Type B pancreatic cell (in vitro differentiated cells): ENCODE measurements around the gene LSM12. TPM values are rescaled to one million over a fixed set of nuclear protein-coding genes. Genes with fewer than 3 reads are reported as not detected.

Experiments used
- DNase-seq: peaks from one replicate; pipeline ENCODE4 v3.0.0; 2021; ENCODE audit warnings: mixed read lengths; ENCODE audit not compliant: unreplicated experiment; ENCODE audit errors: extremely low spot score
- H3K27ac Mint-ChIP-seq: 2 replicates; pipeline ENCODE4 v1.8.0; 2021; ENCODE audit warnings: mild to moderate bottlenecking, mixed read lengths
- H3K27me3 Mint-ChIP-seq: 2 replicates; pipeline ENCODE4 v1.8.0; 2021; ENCODE audit warnings: mixed read lengths
- H3K36me3 Mint-ChIP-seq: 2 replicates; pipeline ENCODE4 v1.8.0; 2021; ENCODE audit warnings: mixed read lengths
- H3K4me1 Mint-ChIP-seq: one replicate; pipeline ENCODE4 v1.8.0; 2021; ENCODE audit warnings: mixed read lengths; ENCODE audit not compliant: unreplicated experiment
- H3K4me3 Mint-ChIP-seq: 2 replicates; pipeline ENCODE4 v1.8.0; 2021; ENCODE audit warnings: mild to moderate bottlenecking, mixed read lengths
- H3K9me3 Mint-ChIP-seq: 2 replicates; pipeline ENCODE4 v1.8.0; 2021; ENCODE audit warnings: mixed read lengths
- total RNA-seq: library from RNA; stranded (reverse); gene quantifications from 2 replicates; pipeline ENCODE4 v1.2.1, GENCODE V29; 2021; ENCODE audit warnings: low replicate concordance
- TF ChIP-seq, protein P1 (sequence below): fragments of 200-600 bp; sonication (generic); conservative IDR thresholded peaks from 2 replicates; pipeline ENCODE4 v1.5.0; 2021; ENCODE audit warnings: antibody characterized with exemption, mild to moderate bottlenecking

LSM12 gene
- total RNA-seq, 1 donor from 2014 or later, result 50.6 TPM

DNA sequence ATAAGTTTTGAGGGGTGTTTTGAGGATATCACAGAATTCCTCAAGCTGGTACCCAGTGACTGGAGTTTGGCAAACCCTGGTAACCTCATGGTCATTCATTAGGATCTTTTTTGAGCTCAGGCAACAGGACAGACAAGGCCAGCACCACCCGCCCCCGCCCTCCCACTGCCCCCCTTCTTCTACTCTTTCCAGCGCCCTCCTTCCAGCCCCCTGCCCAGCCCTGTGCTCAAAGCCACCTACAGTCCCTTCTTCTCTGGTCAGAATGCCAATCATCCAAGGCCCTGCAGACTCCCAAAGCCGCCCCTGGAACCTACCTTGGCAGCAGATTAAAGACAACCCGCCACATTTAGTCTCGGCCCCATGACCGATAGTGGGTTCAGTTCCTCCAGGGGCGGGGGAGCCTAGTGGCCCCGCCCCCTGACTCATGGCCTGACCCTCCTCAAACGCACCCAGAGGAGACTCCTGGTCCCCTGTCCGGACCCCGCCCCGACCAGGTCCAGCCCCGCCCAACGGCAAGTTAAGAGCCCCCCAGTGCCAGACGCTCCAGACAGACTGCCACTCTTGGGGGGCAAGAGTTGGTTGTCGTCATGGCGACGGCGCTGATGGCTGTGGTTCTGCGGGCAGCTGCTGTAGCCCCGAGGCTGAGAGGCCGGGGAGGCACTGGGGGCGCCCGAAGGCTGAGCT, 62.3 kb downstream of the LSM12 start, which contains the start of gene NAGS:
NAGS (plus strand) TSS at position 546 of the 684 bp plus-strand sequence; CDS start at position 588, 42 bp downstream.
- Mint-ChIP-seq H3K4me3 (peak within 1 kb of the TSS; percentile 74), H3K27me3 (peaks cover 62% of the 10 kb centered on the region), H3K9me3 (no peaks in the 10 kb centered on the region), H3K36me3 (no peaks in the 10 kb centered on the region), H3K4me1 (peaks cover 13% of the 10 kb centered on the region), H3K27ac (no peak within 1 kb of the TSS)
- no peak for DNase-seq
- TF ChIP-seq, protein P1, sequence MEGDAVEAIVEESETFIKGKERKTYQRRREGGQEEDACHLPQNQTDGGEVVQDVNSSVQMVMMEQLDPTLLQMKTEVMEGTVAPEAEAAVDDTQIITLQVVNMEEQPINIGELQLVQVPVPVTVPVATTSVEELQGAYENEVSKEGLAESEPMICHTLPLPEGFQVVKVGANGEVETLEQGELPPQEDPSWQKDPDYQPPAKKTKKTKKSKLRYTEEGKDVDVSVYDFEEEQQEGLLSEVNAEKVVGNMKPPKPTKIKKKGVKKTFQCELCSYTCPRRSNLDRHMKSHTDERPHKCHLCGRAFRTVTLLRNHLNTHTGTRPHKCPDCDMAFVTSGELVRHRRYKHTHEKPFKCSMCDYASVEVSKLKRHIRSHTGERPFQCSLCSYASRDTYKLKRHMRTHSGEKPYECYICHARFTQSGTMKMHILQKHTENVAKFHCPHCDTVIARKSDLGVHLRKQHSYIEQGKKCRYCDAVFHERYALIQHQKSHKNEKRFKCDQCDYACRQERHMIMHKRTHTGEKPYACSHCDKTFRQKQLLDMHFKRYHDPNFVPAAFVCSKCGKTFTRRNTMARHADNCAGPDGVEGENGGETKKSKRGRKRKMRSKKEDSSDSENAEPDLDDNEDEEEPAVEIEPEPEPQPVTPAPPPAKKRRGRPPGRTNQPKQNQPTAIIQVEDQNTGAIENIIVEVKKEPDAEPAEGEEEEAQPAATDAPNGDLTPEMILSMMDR, result no peak

DNA sequence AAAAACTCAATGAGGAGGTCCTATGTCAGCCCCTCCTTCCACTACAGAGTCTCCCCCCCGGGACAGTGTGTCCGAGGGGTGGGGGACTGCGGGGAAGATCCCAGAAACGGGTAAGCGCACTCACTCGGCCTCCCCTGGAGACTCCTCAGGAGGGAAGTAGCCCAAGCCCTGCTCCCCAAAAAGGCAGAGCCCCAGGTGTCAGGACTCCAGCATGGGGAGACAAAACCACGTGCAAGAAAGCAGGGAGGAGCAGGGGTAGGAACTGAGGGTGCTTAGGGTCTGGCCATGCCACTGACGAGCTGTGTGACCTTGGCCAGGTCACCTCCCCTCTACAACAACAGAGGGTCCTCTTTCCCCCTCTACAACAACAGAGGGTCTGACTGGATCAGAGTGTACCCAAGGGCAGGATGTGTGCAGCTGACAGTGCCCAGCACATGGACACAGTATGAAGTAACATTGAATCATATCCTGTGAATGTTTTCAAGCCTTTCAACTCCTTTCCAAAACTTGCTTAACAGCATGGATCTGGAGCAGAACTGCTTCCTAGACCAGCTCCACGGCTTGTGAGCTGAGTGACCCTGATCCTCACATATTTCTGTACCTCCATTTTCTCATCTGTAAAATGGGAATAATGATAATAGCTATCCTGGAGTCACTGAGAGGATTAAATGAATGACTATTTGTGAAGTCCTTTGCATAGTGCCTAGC, 64.2 kb downstream of the LSM12 start:
- Mint-ChIP-seq H3K9me3 (no peaks in the 10 kb centered on the region), H3K4me3 (no peak overlapping the region), H3K27ac (no peak overlapping the region), H3K36me3 (no peaks in the 10 kb centered on the region), H3K27me3 (peaks cover 66% of the 10 kb centered on the region), H3K4me1 (peaks cover 6% of the 10 kb centered on the region)
- DNase-seq, result no peak
- TF ChIP-seq, protein P1, result no peak

DNA sequence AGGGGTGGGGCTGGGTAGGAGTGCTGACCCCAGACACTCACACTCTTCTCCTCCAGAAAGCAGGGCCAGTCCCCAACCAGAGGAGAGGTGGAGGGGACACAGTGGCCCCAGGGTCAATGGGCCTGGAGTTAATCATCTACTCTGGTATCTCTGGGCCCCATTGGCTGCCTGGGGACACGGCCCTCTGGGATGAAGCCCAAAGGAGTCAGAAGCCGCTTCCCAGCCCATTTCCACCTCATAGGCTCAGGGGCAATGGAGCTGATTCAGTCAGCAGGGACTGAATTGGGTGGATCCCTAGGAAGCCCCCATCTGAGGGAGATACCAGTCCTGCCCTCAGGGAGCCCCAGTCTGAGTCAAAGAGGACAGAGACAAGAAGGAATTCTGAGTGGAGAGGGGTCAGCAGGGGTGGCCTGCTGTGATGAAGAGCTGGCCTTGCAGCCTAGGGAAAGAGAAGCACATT, 65.0 kb downstream of the LSM12 start:
- no peaks in the 10 kb centered on the region for H3K36me3 Mint-ChIP-seq
- peaks cover 6% of the 10 kb centered on the region for H3K4me1 Mint-ChIP-seq
- peaks cover 60% of the 10 kb centered on the region for H3K27me3 Mint-ChIP-seq
- no peak for DNase-seq
- TF ChIP-seq, protein P1, result no peak
- no peaks in the 10 kb centered on the region for H3K9me3 Mint-ChIP-seq
- H3K27ac Mint-ChIP-seq, result no peak overlapping the region
- H3K4me3 Mint-ChIP-seq, result peak overlapping the region; percentile 25

DNA sequence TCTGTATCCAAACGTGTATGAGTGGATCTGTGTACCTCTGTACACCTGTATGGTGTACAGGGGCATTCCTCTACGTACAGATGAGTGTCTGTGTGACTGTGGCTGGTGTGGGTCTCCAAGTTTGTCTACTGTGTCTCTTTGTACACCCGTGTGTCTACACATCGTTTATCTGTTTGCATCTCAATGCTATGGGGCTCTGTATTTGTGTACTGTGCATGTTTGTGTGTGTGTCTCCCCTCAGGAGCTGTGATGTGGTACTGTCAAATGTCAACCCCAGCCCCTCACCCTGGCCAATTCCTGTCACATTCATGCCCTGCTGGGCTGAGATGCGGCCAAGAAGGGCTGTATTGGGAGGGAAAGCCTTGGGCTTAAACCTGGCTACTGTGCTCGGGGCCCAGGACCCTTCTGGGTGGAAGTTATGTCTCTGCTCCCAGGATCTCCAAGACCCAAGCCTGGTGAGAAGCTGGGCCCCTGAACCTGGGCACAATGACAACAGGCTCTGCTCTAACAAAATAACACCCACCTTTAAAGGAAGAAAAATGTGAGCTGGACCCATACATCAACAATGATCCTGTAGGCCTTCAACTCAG, 65.5 kb downstream of the LSM12 start:
- Mint-ChIP-seq H3K36me3 (no peaks in the 10 kb centered on the region), H3K4me1 (peaks cover under 1% of the 10 kb centered on the region), H3K27ac (no peak overlapping the region), H3K4me3 (no peak overlapping the region), H3K27me3 (peaks cover 58% of the 10 kb centered on the region), H3K9me3 (no peaks in the 10 kb centered on the region)
- DNase-seq, result no peak
- TF ChIP-seq, protein P1, result no peak

DNA sequence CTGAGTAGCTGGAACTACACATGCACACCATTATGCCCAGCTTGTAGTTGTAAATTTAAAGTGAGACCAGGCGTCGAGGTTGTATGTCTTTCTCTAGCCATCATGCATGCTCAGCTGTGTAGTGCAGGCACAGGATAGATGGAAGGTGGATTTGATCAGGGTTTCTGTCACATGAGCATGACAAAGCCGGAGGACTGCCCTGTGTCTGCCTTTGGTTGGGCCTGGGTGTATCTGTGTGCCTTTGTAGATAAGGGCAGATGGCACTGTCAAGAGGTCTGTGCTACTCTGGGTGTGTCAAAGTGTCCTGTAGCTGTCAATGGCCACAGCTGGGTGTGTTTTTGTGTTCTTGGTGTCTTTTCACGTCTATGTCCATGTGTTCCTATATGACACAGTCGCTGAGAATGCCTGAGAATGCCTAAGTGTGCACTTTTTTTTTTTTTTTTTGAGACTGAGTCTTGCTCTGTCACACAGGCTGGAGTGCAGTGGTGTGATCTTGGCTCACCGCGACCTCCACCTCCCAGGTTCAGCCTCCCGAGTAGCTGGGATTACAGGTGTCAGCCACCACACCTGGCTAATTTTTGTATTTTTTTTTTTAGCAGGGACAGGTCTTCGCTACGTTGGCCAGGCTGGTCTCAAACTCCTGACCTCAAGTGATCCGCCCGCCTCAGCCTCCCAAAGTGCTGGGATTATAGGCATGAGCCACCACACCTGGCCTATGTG, 66.2 kb downstream of the LSM12 start:
- H3K9me3 Mint-ChIP-seq, result no peaks in the 10 kb centered on the region
- H3K27me3 Mint-ChIP-seq, result peaks cover 56% of the 10 kb centered on the region
- H3K4me1 Mint-ChIP-seq, result no peaks in the 10 kb centered on the region
- H3K27ac Mint-ChIP-seq, result no peak overlapping the region
- no peak overlapping the region for H3K4me3 Mint-ChIP-seq
- TF ChIP-seq, protein P1, result no peak
- H3K36me3 Mint-ChIP-seq, result no peaks in the 10 kb centered on the region
- DNase-seq, result no peak
